MCF 10A (cell line): ENCODE data around the gene PHAF1. TPM values are rescaled to one million over a fixed set of nuclear protein-coding genes. Genes with fewer than 3 reads are reported as not detected.

Source experiments
- BruUV-seq: library from RNA; stranded (reverse); fragments of 400-500 nt; replicated peaks from 2 replicates; lab custom pipeline; 2021; lab: Mats Ljungman, UMichigan
- CTCF ChIA-PET: fragments of 300-600 bp; sonication (Branson Sonifier 250); formaldehyde crosslinking; extraction: SDS; loops from one replicate; lab custom pipeline; 2021; ENCODE audit warnings: antibody characterized with exemption, inconsistent platforms; lab: Yijun Ruan, JAX
- POLR2A ChIA-PET: fragments of 300-600, 350-650 bp; sonication (Branson Sonifier 250); formaldehyde crosslinking; extraction: SDS; loops from one replicate; lab custom pipeline; 2020; ENCODE audit warnings: antibody characterized with exemption, inconsistent platforms; lab: Yijun Ruan, JAX
- DNase-seq: peaks from one replicate; pipeline ENCODE4 v3.0.0-alpha.2; 2018; ENCODE audit not compliant: unreplicated experiment
- H3K27ac Mint-ChIP-seq: one replicate; pipeline ENCODE4 v1.8.0; 2022; ENCODE audit warnings: mild to moderate bottlenecking, low read depth, mixed read lengths; ENCODE audit not compliant: unreplicated experiment
- H3K27me3 Mint-ChIP-seq: one replicate; pipeline ENCODE4 v1.8.0; 2022; ENCODE audit warnings: mixed read lengths; ENCODE audit not compliant: insufficient read depth, unreplicated experiment
- H3K36me3 Mint-ChIP-seq: one replicate; pipeline ENCODE4 v1.8.0; 2022; ENCODE audit warnings: mild to moderate bottlenecking, moderate library complexity, mixed read lengths; ENCODE audit not compliant: insufficient read depth, unreplicated experiment
- H3K4me1 Mint-ChIP-seq: one replicate; pipeline ENCODE4 v1.8.0; 2022; ENCODE audit warnings: mixed read lengths; ENCODE audit not compliant: insufficient read depth, unreplicated experiment
- H3K4me3 Mint-ChIP-seq: one replicate; pipeline ENCODE4 v1.8.0; 2022; ENCODE audit warnings: mild to moderate bottlenecking, moderate library complexity, mixed read lengths; ENCODE audit not compliant: unreplicated experiment
- H3K9me3 Mint-ChIP-seq: one replicate; pipeline ENCODE4 v1.8.0; 2022; ENCODE audit warnings: mixed read lengths; ENCODE audit not compliant: unreplicated experiment
- CTCF ChIP-seq: fragments of 200-600 bp; IDR thresholded peaks from one replicate; pipeline ENCODE4 v1.8.0; 2022; ENCODE audit warnings: antibody characterized with exemption, mild to moderate bottlenecking; ENCODE audit not compliant: unreplicated experiment
- intact Hi-C: fragments of 100-400 bp; cut with micrococcal nuclease; formaldehyde crosslinking; loops from 2 replicates; pipeline ENCODE4 v1.14.1; 2022
- total RNA-seq: library from RNA; stranded (reverse); gene quantifications from 2 replicates; pipeline ENCODE4 v1.2.3, GENCODE V29; 2022

The PHAF1 gene
- total RNA-seq, 1 experiment from 2014 or later, result 14.5 TPM

DNA sequence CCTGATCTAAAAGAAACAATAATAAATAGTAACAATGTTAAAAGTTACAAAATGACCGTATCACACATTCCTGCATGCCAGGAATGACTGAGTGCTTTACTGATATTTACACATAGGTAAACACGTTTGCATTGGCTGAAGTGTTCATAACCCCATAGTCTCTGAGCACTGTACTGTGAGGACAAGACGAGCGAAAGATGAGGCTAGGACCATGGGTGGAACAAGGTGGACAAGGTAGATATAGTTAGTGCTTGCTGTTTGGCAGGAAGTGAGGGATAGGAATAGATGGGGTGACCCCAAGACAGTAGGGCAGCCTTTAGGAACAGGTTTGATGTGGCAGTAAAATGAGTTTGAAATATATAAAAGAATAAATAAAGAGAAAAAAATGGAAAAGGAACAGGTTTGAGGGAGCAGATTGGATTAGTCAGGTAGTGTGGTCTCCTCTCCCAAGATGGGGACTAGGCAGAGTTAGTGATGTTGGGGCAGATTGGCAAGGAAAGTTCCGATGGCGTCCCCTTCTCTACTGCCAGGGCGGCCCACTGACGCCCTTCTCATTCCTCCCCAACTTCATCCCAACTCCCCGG is 81.8 kb downstream of the PHAF1 start:
- H3K4me3 Mint-ChIP-seq, result peak overlapping the region; percentile 77
- peaks cover 24% of the 10 kb centered on the region for H3K36me3 Mint-ChIP-seq
- H3K27ac Mint-ChIP-seq, result peak overlapping the region; percentile 78
- ChIA-PET CTCF (no interaction called here), POLR2A (interaction anchor here (1.2 to 1.7 kb wide), 2 partner anchors 14 to 32 kb away, joined by 8 to 12 read pairs; partner anchors contain the start of genes FBXL8 and TRADD)
- no peaks in the 10 kb centered on the region for H3K27me3 Mint-ChIP-seq
- no TSS peak for BruUV-seq
- no peak for TF ChIP-seq CTCF
- no peaks in the 10 kb centered on the region for H3K9me3 Mint-ChIP-seq
- no peak for DNase-seq
- peaks cover 16% of the 10 kb centered on the region for H3K4me1 Mint-ChIP-seq
- intact Hi-C loops, result no loop called here

DNA sequence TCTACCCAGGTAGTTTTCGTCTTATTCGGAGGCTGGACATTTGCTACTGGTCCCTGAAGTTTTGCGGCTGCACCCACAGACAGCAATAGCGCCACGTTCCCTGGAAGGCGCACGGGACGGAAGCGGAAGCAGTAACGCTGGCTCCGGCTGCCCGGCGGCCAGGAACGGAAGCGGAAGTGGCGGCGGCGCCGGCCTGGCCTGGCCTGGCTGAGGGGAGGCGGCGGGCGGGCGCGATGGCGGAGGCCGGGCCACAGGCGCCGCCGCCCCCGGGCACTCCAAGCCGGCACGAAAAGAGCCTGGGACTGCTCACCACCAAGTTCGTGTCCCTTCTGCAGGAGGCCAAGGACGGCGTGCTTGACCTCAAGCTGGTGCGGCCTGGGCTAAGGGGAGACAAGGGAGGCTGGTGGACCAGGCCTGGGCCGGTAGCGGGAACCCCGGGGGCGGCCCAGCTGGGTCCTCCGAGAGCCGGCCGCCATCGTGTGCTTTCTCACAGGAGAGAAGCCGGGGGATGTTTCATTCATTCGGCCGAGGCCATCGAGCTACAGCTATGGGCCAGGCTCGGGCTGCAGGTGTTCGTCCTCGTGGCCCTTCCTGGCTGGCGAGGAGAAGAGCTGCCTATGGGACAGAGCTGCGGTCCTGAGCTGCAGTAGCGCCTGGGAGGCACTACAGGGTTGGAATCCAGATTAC is 82.4 kb downstream of the PHAF1 start, which contains the start of gene E2F4:
E2F4 (plus strand) TSS at position 161 of the 687 bp plus-strand sequence; CDS start at position 234, 73 bp downstream.
- TF ChIP-seq CTCF, result no peak
- peak; percentile 88 for DNase-seq
- Mint-ChIP-seq H3K27me3 (no peaks in the 10 kb centered on the region), H3K27ac (peak within 1 kb of the TSS; percentile 78), H3K4me3 (peak within 1 kb of the TSS; percentile 77), H3K9me3 (no peaks in the 10 kb centered on the region), H3K4me1 (peaks cover 22% of the 10 kb centered on the region), H3K36me3 (peaks cover 31% of the 10 kb centered on the region)
- BruUV-seq, result TSS peak; percentile 58
- intact Hi-C loops, result loop anchor here (2.0 kb wide), 1 partner anchor 87 kb away; the partner anchor contains the start of gene PLEKHG4
- ChIA-PET POLR2A (interaction anchor here (0.6 to 2.6 kb wide), 10 partner anchors 9 to 75 kb away, joined by 3 to 12 read pairs (median 7); partner anchors contain the start of genes FBXL8, FHOD1, MATCAP1 and TMEM208), CTCF (interaction anchor here (0.6 to 1.1 kb wide), 10 partner anchors 11 to 289 kb away, joined by 3 to 4 read pairs (median 3); partner anchors contain the start of gene ATP6V0D1)

GRCh38 chr16:67192781-67193361 is 83.1 kb downstream of the PHAF1 start:
- BruUV-seq, result no TSS peak
- Mint-ChIP-seq H3K4me3 (peak overlapping the region; percentile 77), H3K36me3 (peaks cover 36% of the 10 kb centered on the region), H3K27me3 (no peaks in the 10 kb centered on the region), H3K9me3 (no peaks in the 10 kb centered on the region), H3K27ac (peak overlapping the region; percentile 78), H3K4me1 (peaks cover 27% of the 10 kb centered on the region)
- no peak for DNase-seq
- TF ChIP-seq CTCF, result no peak
- CTCF ChIA-PET, result interaction anchor here (0.6 to 1.1 kb wide), 9 partner anchors 10 to 288 kb away, joined by 3 to 4 read pairs (median 3); partner anchors contain the start of gene ATP6V0D1
- POLR2A ChIA-PET, result interaction anchor here (0.6 to 2.6 kb wide), 12 partner anchors 10 to 75 kb away, joined by 3 to 12 read pairs (median 4); partner anchors contain the start of genes FBXL8, FHOD1, MATCAP1 and TMEM208
- intact Hi-C loops, result loop anchor here (2.0 kb wide), 1 partner anchor 86 kb away; the partner anchor contains the start of gene PLEKHG4
